Upper lobe of left lung (tissue), 6 donors: Measurements from ENCODE around the gene NPY4R2. TPM values are rescaled to one million over a fixed set of nuclear protein-coding genes. Genes with fewer than 3 reads are reported as not detected.
"Not testable (repeated sequence)": the region's sequence is repeated elsewhere in the genome, so short reads cannot be mapped to it uniquely, and the experiment has no call there.

Source experiments
- ATAC-seq, 2 donors: fragments of 200-7000 bp; cut with Tn5 transposase; one replicate each; pipeline ENCODE4 v1.9.1; 2022; ENCODE audit warnings: mild to moderate bottlenecking in 2 of 2, moderate library complexity in 2 of 2; ENCODE audit not compliant: low FRiP score in 2 of 2
- DNase-seq, 2 donors: peaks; one replicate each; pipeline ENCODE4 v3.0.0-alpha.2; 2019 to 2020
- H3K27ac ChIP-seq, 4 donors: fragments of 200-600 bp; sonication (generic); one replicate each; pipeline ENCODE4 v1.5.1; 2016 to 2019
- H3K27me3 ChIP-seq, 4 donors: fragments of 200-600 bp; sonication (generic); one replicate each; pipeline ENCODE4 v1.5.1; 2017 to 2019
- H3K36me3 ChIP-seq, 4 donors: fragments of 200-600 bp; sonication (generic); one replicate each; pipeline ENCODE4 v1.5.1; 2016 to 2019
- H3K4me1 ChIP-seq, 4 donors: fragments of 200-600 bp; sonication (generic); one replicate each; pipeline ENCODE4 v1.5.1; 2018 to 2019
- H3K4me3 ChIP-seq, 4 donors: fragments of 200-600 bp; sonication (generic); one replicate each; pipeline ENCODE4 v1.5.1; 2017 to 2019; ENCODE audit warnings: mild to moderate bottlenecking in 2 of 4, moderate library complexity in 1 of 4
- H3K9me3 ChIP-seq, 4 donors: fragments of 200-600 bp; sonication (generic); one replicate each; pipeline ENCODE4 v1.5.1; 2018 to 2019
- WGBS, 2 donors: methylation state at CpG; one replicate each; pipeline ENCODE4 v1.1.5; 2017 to 2018; 5-methylcytosine and 5-hydroxymethylcytosine counted together
- total RNA-seq, 6 donors: library from RNA; depleted of rRNA in 4 of 6; stranded (reverse); fragments of >200 nt in 4 of 6; gene quantifications; one replicate each; pipeline versions ENCODE4 v1.1.0 to v1.2.1, GENCODE V29; 2016 to 2021
- donor health status: DM: no; HTN: no; CAD: no; lungs with moderate emphysema.
- donor health status: DM: no; HTN: yes; CAD: no; lungs with severe emphysema.

NPY4R2 gene
- total RNA-seq, 6 donors from 2014 or later, result 0.46 to 2.7 (median 2.4) TPM; not detected in 1

GRCh38 chr10:47941379-47941778 lies 22.9 kb downstream of the NPY4R2 start:
- H3K36me3 ChIP-seq, H3K27me3 ChIP-seq, ATAC-seq, H3K4me1 ChIP-seq, H3K4me3 ChIP-seq, H3K9me3 ChIP-seq, H3K27ac ChIP-seq, DNase-seq: not testable (repeated sequence)
- 41 to 55% methylated on average over 4 to 6 of the region's 6 CpGs for WGBS, 2 donors

GRCh38 chr10:47942351-47943019 lies 24.0 kb downstream of the NPY4R2 start:
- not testable (repeated sequence) for DNase-seq, H3K4me3 ChIP-seq, H3K27me3 ChIP-seq, H3K4me1 ChIP-seq, H3K27ac ChIP-seq, H3K9me3 ChIP-seq, H3K36me3 ChIP-seq, ATAC-seq
- 78% methylated on average over 1 of the region's 8 CpGs; no CpG with 5 or more reads in 1 of the 2 donors for WGBS, 2 donors

- not testable (repeated sequence) for H3K27ac ChIP-seq, H3K4me3 ChIP-seq, DNase-seq, H3K4me1 ChIP-seq, ATAC-seq, H3K27me3 ChIP-seq, H3K36me3 ChIP-seq, H3K9me3 ChIP-seq
- WGBS, 2 donors, result 80% methylated on average over 1 of the region's 4 CpGs; no CpG with 5 or more reads in 1 of the 2 donors
These were observed 24.9 kb downstream of the NPY4R2 start for GRCh38 chr10:47943328-47943727.

GRCh38 chr10:47947424-47947823 lies 29.0 kb downstream of the NPY4R2 start:
- not testable (repeated sequence) for ATAC-seq
- WGBS, 2 donors, result 64 to 94% methylated on average over 1 of the region's 1 CpG

GRCh38 chr10:47957158-47957557 lies 38.7 kb downstream of the NPY4R2 start:
- 85 to 95% methylated on average over 7 to 8 of the region's 8 CpGs for WGBS, 2 donors
- H3K9me3 ChIP-seq, H3K27ac ChIP-seq, H3K27me3 ChIP-seq, H3K4me3 ChIP-seq, H3K4me1 ChIP-seq, H3K36me3 ChIP-seq: not testable (repeated sequence)
- ATAC-seq (peak in 1 of 2 donors; percentile 23), DNase-seq (peak in 1 of 2 donors; percentile 68)

More at GRCh38 chr10:47947424-47947823, 29.0 kb downstream of the NPY4R2 start:
- H3K27ac ChIP-seq, H3K4me1 ChIP-seq, H3K27me3 ChIP-seq, DNase-seq, H3K4me3 ChIP-seq, H3K9me3 ChIP-seq, H3K36me3 ChIP-seq: not testable (repeated sequence)

GRCh38 chr10:47959677-47960076 lies 41.2 kb downstream of the NPY4R2 start:
- not testable (repeated sequence) for H3K27ac ChIP-seq, H3K4me1 ChIP-seq, DNase-seq, H3K9me3 ChIP-seq, H3K4me3 ChIP-seq, H3K36me3 ChIP-seq, ATAC-seq, H3K27me3 ChIP-seq
- 84% methylated on average over 4 of the region's 5 CpGs; no CpG with 5 or more reads in 1 of the 2 donors for WGBS, 2 donors

- not testable (repeated sequence) for ATAC-seq, H3K36me3 ChIP-seq, H3K4me1 ChIP-seq, H3K4me3 ChIP-seq, DNase-seq, H3K9me3 ChIP-seq, H3K27ac ChIP-seq, H3K27me3 ChIP-seq
- WGBS, 2 donors, result no CpG with 5 or more reads among the region's 2 CpGs
These were observed 42.2 kb downstream of the NPY4R2 start for GRCh38 chr10:47960699-47961098.

GRCh38 chr10:47962785-47963184 lies 44.3 kb downstream of the NPY4R2 start:
- not testable (repeated sequence) for H3K27ac ChIP-seq, H3K9me3 ChIP-seq, H3K36me3 ChIP-seq, H3K27me3 ChIP-seq, H3K4me3 ChIP-seq, H3K4me1 ChIP-seq, ATAC-seq, DNase-seq
- no CpG with 5 or more reads among the region's 5 CpGs for WGBS, 2 donors

- H3K4me3 ChIP-seq, H3K4me1 ChIP-seq, H3K9me3 ChIP-seq, H3K27ac ChIP-seq, H3K27me3 ChIP-seq, DNase-seq, H3K36me3 ChIP-seq: not testable (repeated sequence)
- ATAC-seq, result peak; percentile 20 to 68
- WGBS, 2 donors, result no CpG with 5 or more reads among the region's 14 CpGs
These were observed 46.0 kb downstream of the NPY4R2 start for GRCh38 chr10:47964280-47965063.

GRCh38 chr10:47968988-47969387 lies 50.5 kb downstream of the NPY4R2 start:
- ATAC-seq, H3K27me3 ChIP-seq, H3K36me3 ChIP-seq, H3K4me1 ChIP-seq, H3K27ac ChIP-seq, H3K4me3 ChIP-seq, H3K9me3 ChIP-seq, DNase-seq: not testable (repeated sequence)
- 77 to 89% methylated on average over 4 to 5 of the region's 6 CpGs for WGBS, 2 donors

GRCh38 chr10:47970047-47970446 lies 51.6 kb downstream of the NPY4R2 start:
- not testable (repeated sequence) for H3K9me3 ChIP-seq, H3K4me1 ChIP-seq, H3K27ac ChIP-seq, H3K4me3 ChIP-seq, H3K36me3 ChIP-seq, H3K27me3 ChIP-seq, ATAC-seq
- WGBS, 2 donors, result 75 to 85% methylated on average over 2 to 3 of the region's 3 CpGs
- DNase-seq, result peak in 1 of 2 donors; percentile 20

- DNase-seq, H3K27me3 ChIP-seq, H3K36me3 ChIP-seq, H3K9me3 ChIP-seq, ATAC-seq, H3K27ac ChIP-seq, H3K4me3 ChIP-seq, H3K4me1 ChIP-seq: not testable (repeated sequence)
- no CpG with 5 or more reads among the region's 5 CpGs for WGBS, 2 donors
These were observed 53.1 kb downstream of the NPY4R2 start for GRCh38 chr10:47971598-47971997.

GRCh38 chr10:47972077-47972476 lies 53.6 kb downstream of the NPY4R2 start:
- not testable (repeated sequence) for H3K9me3 ChIP-seq, H3K4me1 ChIP-seq, DNase-seq, H3K27me3 ChIP-seq, H3K27ac ChIP-seq, H3K36me3 ChIP-seq, H3K4me3 ChIP-seq
- peak in 1 of 2 donors; percentile 35 for ATAC-seq
- no CpG with 5 or more reads among the region's 2 CpGs for WGBS, 2 donors
